ENCODE results near the gene CHMP1A.

Gene CHMP1A

GRCh38 chr16:89623511-89624261 is 33.8 kb downstream of the CHMP1A start:
- H3K9me3 Mint-ChIP-seq = no peaks in the 10 kb centered on the region
- H3K27ac Mint-ChIP-seq = no peak overlapping the region
- H3K4me3 Mint-ChIP-seq = no peak overlapping the region
- H3K27me3 Mint-ChIP-seq = peaks cover 5% of the 10 kb centered on the region
- no peaks in the 10 kb centered on the region for H3K36me3 Mint-ChIP-seq
- no peaks in the 10 kb centered on the region for H3K4me1 Mint-ChIP-seq

GRCh38 chr16:89621698-89622409 is 35.7 kb downstream of the CHMP1A start:
- H3K4me3 Mint-ChIP-seq = no peak overlapping the region
- peaks cover 5% of the 10 kb centered on the region for H3K27me3 Mint-ChIP-seq
- peaks cover 5% of the 10 kb centered on the region for H3K4me1 Mint-ChIP-seq
- H3K36me3 Mint-ChIP-seq = no peaks in the 10 kb centered on the region
- H3K27ac Mint-ChIP-seq = no peak overlapping the region
- no peaks in the 10 kb centered on the region for H3K9me3 Mint-ChIP-seq

GRCh38 chr16:89621136-89621697 is 36.3 kb downstream of the CHMP1A start:
- peaks cover 11% of the 10 kb centered on the region for H3K4me1 Mint-ChIP-seq
- no peak overlapping the region for H3K27ac Mint-ChIP-seq
- H3K27me3 Mint-ChIP-seq = peaks cover 5% of the 10 kb centered on the region
- H3K9me3 Mint-ChIP-seq = no peaks in the 10 kb centered on the region
- H3K36me3 Mint-ChIP-seq = no peaks in the 10 kb centered on the region
- no peak overlapping the region for H3K4me3 Mint-ChIP-seq

GRCh38 chr16:89620406-89620841 is 37.1 kb downstream of the CHMP1A start:
- peaks cover 5% of the 10 kb centered on the region for H3K27me3 Mint-ChIP-seq
- no peaks in the 10 kb centered on the region for H3K9me3 Mint-ChIP-seq
- no peaks in the 10 kb centered on the region for H3K36me3 Mint-ChIP-seq
- peaks cover 14% of the 10 kb centered on the region for H3K4me1 Mint-ChIP-seq
- H3K4me3 Mint-ChIP-seq = no peak overlapping the region
- H3K27ac Mint-ChIP-seq = no peak overlapping the region

- H3K4me3 Mint-ChIP-seq = no peak overlapping the region
- no peak overlapping the region for H3K27ac Mint-ChIP-seq
- no peaks in the 10 kb centered on the region for H3K36me3 Mint-ChIP-seq
- peaks cover 14% of the 10 kb centered on the region for H3K4me1 Mint-ChIP-seq
- peaks cover 2% of the 10 kb centered on the region for H3K27me3 Mint-ChIP-seq
- no peaks in the 10 kb centered on the region for H3K9me3 Mint-ChIP-seq
Measured at GRCh38 chr16:89619840-89620239, 37.7 kb downstream of the CHMP1A start.

DNA sequence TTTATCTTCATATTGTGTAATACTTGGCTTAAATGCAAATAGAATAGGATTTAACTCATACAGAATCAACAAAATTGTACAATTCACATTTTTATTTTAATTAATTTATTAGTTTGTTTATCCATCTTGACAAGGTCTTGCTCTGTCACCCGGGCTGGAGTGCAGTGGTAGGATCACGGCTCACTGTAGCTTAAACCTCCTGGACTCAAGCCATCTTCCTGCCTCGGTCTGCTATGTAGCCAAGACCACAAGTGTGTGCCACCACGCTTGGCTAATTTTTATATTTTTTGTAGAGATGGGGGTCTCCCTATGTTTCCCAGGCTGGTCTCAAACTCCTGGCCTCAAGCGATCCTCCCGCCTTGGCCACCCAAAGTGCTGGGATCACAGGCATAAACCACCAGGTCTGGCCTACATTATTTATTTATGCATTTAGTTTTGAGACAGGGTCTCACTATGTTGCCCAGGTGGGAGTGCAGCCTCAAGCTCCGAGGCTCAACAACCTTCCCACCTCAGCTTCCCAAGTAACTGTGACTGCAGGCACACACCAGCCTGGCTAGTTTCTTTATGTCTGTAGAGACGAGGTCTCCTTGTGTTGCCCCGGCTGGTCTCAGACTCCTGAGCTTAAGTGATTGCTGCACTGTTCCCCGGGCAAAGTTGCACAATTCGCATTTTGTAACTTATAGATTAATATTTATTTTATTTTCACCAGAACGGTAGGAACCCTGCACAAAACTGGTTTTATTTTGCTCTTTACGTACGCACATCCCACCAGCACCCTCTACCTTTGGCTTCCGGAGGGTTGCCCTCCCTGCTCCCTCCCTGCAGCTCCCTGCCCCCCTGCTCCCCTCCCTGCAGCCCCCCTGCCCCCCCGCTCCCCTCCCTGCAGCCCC is 39.2 kb downstream of the CHMP1A start:
- Mint-ChIP-seq H3K27ac (no peak overlapping the region), H3K4me3 (no peak overlapping the region), H3K36me3 (no peaks in the 10 kb centered on the region), H3K9me3 (no peaks in the 10 kb centered on the region), H3K4me1 (peaks cover 14% of the 10 kb centered on the region), H3K27me3 (no peaks in the 10 kb centered on the region)

DNA sequence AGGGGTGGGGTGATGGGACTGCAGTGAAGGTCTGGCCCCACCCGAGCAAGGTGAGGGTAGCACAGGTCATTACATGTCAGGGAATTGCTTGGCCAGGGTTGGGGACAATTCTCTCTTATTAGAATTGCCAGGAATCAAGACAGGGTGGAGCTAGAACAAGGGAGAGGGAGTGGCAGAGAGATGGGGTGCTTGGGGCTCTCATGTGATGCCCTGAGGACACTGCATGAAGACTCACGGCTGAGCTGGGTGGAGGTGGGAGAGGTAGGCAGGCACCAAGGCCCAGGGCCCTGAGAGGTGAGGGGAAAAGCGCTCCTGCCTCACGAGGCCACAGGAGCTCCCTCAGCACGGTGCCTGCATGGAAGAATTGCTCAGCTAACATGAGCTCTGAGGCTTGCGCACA is 40.5 kb downstream of the CHMP1A start:
- Mint-ChIP-seq H3K27ac (peak overlapping the region; percentile 41), H3K4me3 (no peak overlapping the region), H3K36me3 (no peaks in the 10 kb centered on the region), H3K27me3 (no peaks in the 10 kb centered on the region), H3K4me1 (peaks cover 17% of the 10 kb centered on the region), H3K9me3 (no peaks in the 10 kb centered on the region)

DNA sequence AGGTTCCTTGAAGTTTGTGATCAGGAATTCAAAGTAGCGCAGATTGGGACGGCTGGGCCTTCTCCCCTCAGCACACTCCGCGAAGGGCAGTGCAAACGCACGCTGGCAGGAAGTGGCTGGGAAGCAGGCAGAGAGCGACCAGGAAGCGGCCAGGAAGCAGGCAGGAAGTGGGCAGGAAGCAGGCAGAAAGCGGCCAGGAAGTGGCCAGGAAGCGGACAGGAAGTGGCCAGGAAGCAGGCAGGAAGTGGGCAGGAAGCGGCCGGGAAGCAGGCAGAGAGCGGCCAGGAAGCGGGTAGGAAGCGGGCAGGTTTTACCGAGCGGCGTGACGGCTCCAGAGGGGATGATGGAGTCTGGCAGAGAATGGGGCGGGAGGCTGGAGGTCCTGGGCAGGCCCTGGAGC is 40.9 kb downstream of the CHMP1A start:
- Mint-ChIP-seq H3K36me3 (no peaks in the 10 kb centered on the region), H3K27ac (peak overlapping the region; percentile 79), H3K27me3 (no peaks in the 10 kb centered on the region), H3K9me3 (no peaks in the 10 kb centered on the region), H3K4me3 (peak overlapping the region; percentile 57), H3K4me1 (peaks cover 17% of the 10 kb centered on the region)

GRCh38 chr16:89615596-89616090 is 41.9 kb downstream of the CHMP1A start:
- no peaks in the 10 kb centered on the region for H3K27me3 Mint-ChIP-seq
- H3K9me3 Mint-ChIP-seq = no peaks in the 10 kb centered on the region
- H3K27ac Mint-ChIP-seq = no peak overlapping the region
- H3K4me3 Mint-ChIP-seq = no peak overlapping the region
- H3K4me1 Mint-ChIP-seq = peaks cover 17% of the 10 kb centered on the region
- H3K36me3 Mint-ChIP-seq = no peaks in the 10 kb centered on the region

- no peaks in the 10 kb centered on the region for H3K36me3 Mint-ChIP-seq
- H3K9me3 Mint-ChIP-seq = no peaks in the 10 kb centered on the region
- no peak overlapping the region for H3K4me3 Mint-ChIP-seq
- H3K27me3 Mint-ChIP-seq = no peaks in the 10 kb centered on the region
- peaks cover 17% of the 10 kb centered on the region for H3K4me1 Mint-ChIP-seq
- no peak overlapping the region for H3K27ac Mint-ChIP-seq
Measured at GRCh38 chr16:89615176-89615575, 42.3 kb downstream of the CHMP1A start.

DNA sequence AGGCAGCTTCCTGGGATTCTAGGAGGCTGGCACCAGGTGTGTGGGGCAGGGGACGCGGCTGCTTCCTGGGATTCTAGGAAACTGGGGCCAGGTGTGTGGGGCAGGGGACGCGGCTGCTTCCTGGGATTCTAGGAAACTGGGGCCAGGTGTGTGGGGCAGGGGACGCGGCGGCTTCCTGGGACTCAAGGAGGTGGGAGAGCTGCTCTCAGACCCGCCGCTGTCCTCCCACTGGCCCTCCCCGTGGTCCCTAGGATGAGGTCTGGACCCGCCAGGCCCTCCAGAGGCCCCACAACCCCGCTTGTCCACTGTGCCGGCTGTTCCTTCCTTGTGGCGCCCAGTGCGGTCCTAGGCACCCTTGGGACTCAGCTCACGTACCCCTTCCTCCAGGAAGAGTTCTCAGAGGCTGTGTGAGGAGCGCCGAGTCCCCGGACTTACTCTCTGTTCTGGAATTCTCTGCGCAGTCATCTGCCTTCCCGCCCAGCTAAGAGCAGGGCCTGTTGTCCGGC is 43.5 kb downstream of the CHMP1A start:
- Mint-ChIP-seq H3K27me3 (no peaks in the 10 kb centered on the region), H3K4me3 (no peak overlapping the region), H3K9me3 (no peaks in the 10 kb centered on the region), H3K36me3 (no peaks in the 10 kb centered on the region), H3K27ac (no peak overlapping the region), H3K4me1 (peaks cover 17% of the 10 kb centered on the region)

GRCh38 chr16:89613231-89613953 is 44.1 kb downstream of the CHMP1A start, which contains the start of gene DPEP1:
TSS of gene DPEP1 (plus strand) at chr16:89613642. CDS start at chr16:89630411, 16,769 bp downstream.
- Mint-ChIP-seq H3K27ac (peak within 1 kb of the TSS; percentile 65), H3K36me3 (no peaks in the 10 kb centered on the region), H3K4me1 (peaks cover 17% of the 10 kb centered on the region), H3K4me3 (no peak within 1 kb of the TSS), H3K27me3 (no peaks in the 10 kb centered on the region), H3K9me3 (no peaks in the 10 kb centered on the region)

GRCh38 chr16:89612415-89613166 is 44.9 kb downstream of the CHMP1A start:
- H3K36me3 Mint-ChIP-seq = no peaks in the 10 kb centered on the region
- H3K27me3 Mint-ChIP-seq = no peaks in the 10 kb centered on the region
- no peaks in the 10 kb centered on the region for H3K9me3 Mint-ChIP-seq
- H3K4me3 Mint-ChIP-seq = no peak overlapping the region
- H3K27ac Mint-ChIP-seq = peak overlapping the region; percentile 65
- H3K4me1 Mint-ChIP-seq = peaks cover 17% of the 10 kb centered on the region

DNA sequence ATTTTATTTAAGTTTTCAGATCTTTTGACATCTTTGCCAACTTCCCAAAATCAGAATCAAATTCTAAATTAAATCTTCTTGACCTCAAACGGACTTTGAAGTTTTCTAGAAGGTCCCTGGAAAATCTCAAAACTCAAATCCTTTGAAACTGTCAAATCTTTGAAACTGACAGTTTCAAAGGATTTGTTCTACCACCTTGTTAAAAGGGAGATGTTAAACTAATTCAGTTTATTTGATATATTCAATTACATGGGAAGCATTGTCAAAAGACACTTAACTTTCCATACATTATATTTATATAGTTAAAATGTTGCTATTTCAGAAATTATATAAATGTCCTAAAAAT is 47.4 kb downstream of the CHMP1A start:
- H3K27ac Mint-ChIP-seq = no peak overlapping the region
- no peaks in the 10 kb centered on the region for H3K27me3 Mint-ChIP-seq
- no peaks in the 10 kb centered on the region for H3K36me3 Mint-ChIP-seq
- no peak overlapping the region for H3K4me3 Mint-ChIP-seq
- H3K4me1 Mint-ChIP-seq = peaks cover 4% of the 10 kb centered on the region
- H3K9me3 Mint-ChIP-seq = no peaks in the 10 kb centered on the region
